HEK293T (cell line): ENCODE data around the gene SLC6A7.

Experiments used
- CTCF ChIA-PET: fragments of 350-600 bp; formaldehyde crosslinking; extraction: SDS; loops from one replicate; lab custom pipeline; 2021; ENCODE audit warnings: antibody characterized with exemption, inconsistent platforms; lab: Yijun Ruan, JAX
- POLR2A ChIA-PET: fragments of 350-600 bp; formaldehyde crosslinking; extraction: SDS; loops from one replicate; lab custom pipeline; 2020; ENCODE audit warnings: antibody characterized with exemption, inconsistent platforms; lab: Yijun Ruan, JAX
- DNase-seq: peaks from one replicate; pipeline ENCODE4 v3.0.0; 2012; ENCODE audit warnings: mixed read lengths; ENCODE audit errors: extremely low spot score
- ARNT ChIP-seq: fragments of 450-650 bp; IDR thresholded peaks from 2 replicates; pipeline ENCODE4 v1.6.1; 2017; ENCODE audit warnings: mild to moderate bottlenecking
- BHLHE40 ChIP-seq: fragments of 450-650 bp; IDR thresholded peaks from 2 replicates; pipeline ENCODE4 v1.6.1; 2016; ENCODE audit warnings: mild to moderate bottlenecking, moderate library complexity, borderline replicate concordance
- CTBP1 ChIP-seq: fragments of 450-650 bp; IDR thresholded peaks from 2 replicates; pipeline ENCODE4 v1.6.1; 2016; ENCODE audit warnings: borderline replicate concordance
- ELF4 ChIP-seq: fragments of 450-650 bp; IDR thresholded peaks from 2 replicates; pipeline ENCODE4 v1.6.1; 2017; ENCODE audit warnings: antibody characterized with exemption
- FOXA1 ChIP-seq: fragments of 450-650 bp; IDR thresholded peaks from 2 replicates; pipeline ENCODE4 v1.6.1; 2016; ENCODE audit warnings: mild to moderate bottlenecking
- FOXK2 ChIP-seq: fragments of 450-650 bp; IDR thresholded peaks from 2 replicates; pipeline ENCODE4 v1.6.1; 2016; ENCODE audit warnings: mild to moderate bottlenecking
- FOXM1 ChIP-seq: fragments of 450-650 bp; IDR thresholded peaks from 2 replicates; pipeline ENCODE4 v1.6.1; 2017; ENCODE audit warnings: mild to moderate bottlenecking, borderline replicate concordance
- HDGF ChIP-seq: fragments of 450-650 bp; IDR thresholded peaks from 2 replicates; pipeline ENCODE4 v1.6.1; 2017; ENCODE audit warnings: antibody characterized with exemption, borderline replicate concordance
- L3MBTL2 ChIP-seq: fragments of 450-650 bp; conservative IDR thresholded peaks from 2 replicates; pipeline ENCODE4 v1.6.1; 2016; ENCODE audit warnings: mild to moderate bottlenecking
- LEF1 ChIP-seq: fragments of 450-650 bp; IDR thresholded peaks from 2 replicates; pipeline ENCODE4 v1.6.1; 2017; ENCODE audit warnings: mild to moderate bottlenecking, borderline replicate concordance
- NFRKB ChIP-seq: fragments of 450-650 bp; IDR thresholded peaks from 2 replicates; pipeline ENCODE4 v1.6.1; 2016; ENCODE audit warnings: mild to moderate bottlenecking, moderate library complexity
- PKNOX1 ChIP-seq: fragments of 450-650 bp; IDR thresholded peaks from 2 replicates; pipeline ENCODE4 v1.6.1; 2016
- SP1 ChIP-seq: fragments of 450-650 bp; IDR thresholded peaks from 2 replicates; pipeline ENCODE4 v1.6.1; 2017
- SUZ12 ChIP-seq: fragments of 450-650 bp; IDR thresholded peaks from 2 replicates; pipeline ENCODE4 v1.6.1; 2016; ENCODE audit warnings: mild to moderate bottlenecking
- TARDBP ChIP-seq: fragments of 450-650 bp; IDR thresholded peaks from 2 replicates; pipeline ENCODE4 v1.6.1; 2016
- ZNF384 ChIP-seq: fragments of 450-650 bp; IDR thresholded peaks from 2 replicates; pipeline ENCODE4 v1.6.1; 2016

The SLC6A7 gene

GRCh38 chr5:150158170-150158949 lies 31.5 kb upstream of the SLC6A7 start:
- POLR2A ChIA-PET = interaction anchor here (1.2 kb wide), 1 partner anchor 13 kb away, joined by 3 read pairs; no protein-coding TSS in a partner anchor
- CTCF ChIA-PET = interaction anchor here (0.5 to 0.8 kb wide), 2 partner anchors 24 to 58 kb away, joined by 4 to 6 read pairs; no protein-coding TSS in a partner anchor
- TF ChIP-seq SP1 (no peak), HDGF (no peak), ELF4 (no peak), PKNOX1 (peak; percentile 49), ZNF384 (no peak), NFRKB (no peak), LEF1 (no peak), FOXK2 (no peak)
- no peak for DNase-seq

- POLR2A ChIA-PET = interaction anchor here (1.2 kb wide), 1 partner anchor 12 kb away, joined by 3 read pairs; no protein-coding TSS in a partner anchor
- no peak for DNase-seq
- CTCF ChIA-PET = interaction anchor here (0.6 to 0.8 kb wide), 2 partner anchors 25 to 96 kb away, joined by 3 to 4 read pairs; no protein-coding TSS in a partner anchor
- TF ChIP-seq HDGF = no peak
- TF ChIP-seq SP1 = no peak
- no peak for TF ChIP-seq NFRKB
- TF ChIP-seq ELF4 = no peak
- TF ChIP-seq FOXA1 = no peak
- TF ChIP-seq LEF1 = no peak
- no peak for TF ChIP-seq ARNT
- TF ChIP-seq FOXK2 = no peak
- TF ChIP-seq ZNF384 = no peak
These were observed 30.8 kb upstream of the SLC6A7 start for GRCh38 chr5:150159031-150159430.

GRCh38 chr5:150159741-150160179 lies 30.1 kb upstream of the SLC6A7 start:
- DNase-seq = no peak
- no peak for TF ChIP-seq NFRKB
- no peak for TF ChIP-seq FOXM1
- TF ChIP-seq LEF1 = no peak
- no peak for TF ChIP-seq SUZ12
- no peak for TF ChIP-seq ZNF384
- no peak for TF ChIP-seq HDGF
- TF ChIP-seq SP1 = no peak
- no peak for TF ChIP-seq L3MBTL2
- no peak for TF ChIP-seq BHLHE40
- TF ChIP-seq PKNOX1 = no peak
- no peak for TF ChIP-seq FOXK2
- no peak for TF ChIP-seq TARDBP
- TF ChIP-seq ELF4 = no peak
- TF ChIP-seq ARNT = no peak
- no peak for TF ChIP-seq CTBP1
- TF ChIP-seq FOXA1 = no peak
- POLR2A ChIA-PET = no interaction called here
- CTCF ChIA-PET = interaction anchor here (0.6 kb wide), 1 partner anchor 95 kb away, joined by 3 read pairs; no protein-coding TSS in a partner anchor

GRCh38 chr5:150160448-150161081 lies 29.3 kb upstream of the SLC6A7 start:
- ChIA-PET CTCF (interaction anchor here (0.8 to 1.2 kb wide), 2 partner anchors 18 to 658 kb away, joined by 3 read pairs; no protein-coding TSS in a partner anchor), POLR2A (no interaction called here)
- DNase-seq = no peak
- TF ChIP-seq SUZ12 = no peak
- TF ChIP-seq BHLHE40 = no peak
- TF ChIP-seq FOXK2 = no peak
- TF ChIP-seq TARDBP = no peak
- TF ChIP-seq HDGF = no peak
- no peak for TF ChIP-seq ZNF384
- TF ChIP-seq PKNOX1 = no peak
- TF ChIP-seq SP1 = no peak
- no peak for TF ChIP-seq FOXM1
- no peak for TF ChIP-seq ARNT
- TF ChIP-seq CTBP1 = no peak
- TF ChIP-seq LEF1 = no peak
- TF ChIP-seq FOXA1 = no peak
- TF ChIP-seq L3MBTL2 = no peak
- TF ChIP-seq NFRKB = no peak

GRCh38 chr5:150161242-150162141 lies 28.4 kb upstream of the SLC6A7 start:
- ChIA-PET POLR2A (interaction anchor here (0.7 to 1.7 kb wide), 2 partner anchors 11 to 24 kb away, joined by 3 to 5 read pairs; no protein-coding TSS in a partner anchor), CTCF (interaction anchor here (0.6 to 2.1 kb wide), 21 partner anchors 8 to 657 kb away, joined by 3 to 13 read pairs (median 4); no protein-coding TSS in a partner anchor)
- DNase-seq = peak; percentile 90
- TF ChIP-seq SP1 (no peak), HDGF (peak; percentile 44; the same call in 1 of the 2 replicates)
